HG03066 (cell line): Measurements from ENCODE around the gene GULP1.

Experiments used
- ATAC-seq: cut with Tn5 transposase; IDR thresholded peaks from one replicate; pipeline ENCODE4 v1.9.1; 2021; ENCODE audit warnings: low read depth; ENCODE audit not compliant: unreplicated experiment

GULP1 gene

DNA sequence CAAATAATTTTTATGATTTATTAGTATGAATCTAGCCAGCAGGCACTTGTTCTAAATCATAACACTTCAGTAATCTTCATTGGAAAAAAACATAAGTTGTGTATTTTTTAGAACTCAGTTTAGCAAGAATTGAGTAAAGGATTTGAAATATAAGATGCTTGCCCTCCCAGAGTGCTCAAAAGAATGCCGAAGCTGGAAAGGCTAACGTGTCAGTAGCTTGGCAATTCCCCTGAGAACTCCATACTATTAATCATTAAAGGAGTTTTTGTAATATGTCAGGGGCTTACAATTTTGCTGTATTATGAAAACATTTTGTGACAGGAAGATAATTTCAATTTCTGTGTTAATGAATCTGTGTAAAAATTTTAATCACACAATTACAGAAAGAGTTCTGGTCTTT, 122.7 kb downstream of the GULP1 start:
- ATAC-seq: no peak

- ATAC-seq: no peak
These were observed 123.4 kb downstream of the GULP1 start for GRCh38 chr2:188414869-188415753.

- ATAC-seq: no peak
These were observed 124.0 kb downstream of the GULP1 start for GRCh38 chr2:188415754-188416083.

DNA sequence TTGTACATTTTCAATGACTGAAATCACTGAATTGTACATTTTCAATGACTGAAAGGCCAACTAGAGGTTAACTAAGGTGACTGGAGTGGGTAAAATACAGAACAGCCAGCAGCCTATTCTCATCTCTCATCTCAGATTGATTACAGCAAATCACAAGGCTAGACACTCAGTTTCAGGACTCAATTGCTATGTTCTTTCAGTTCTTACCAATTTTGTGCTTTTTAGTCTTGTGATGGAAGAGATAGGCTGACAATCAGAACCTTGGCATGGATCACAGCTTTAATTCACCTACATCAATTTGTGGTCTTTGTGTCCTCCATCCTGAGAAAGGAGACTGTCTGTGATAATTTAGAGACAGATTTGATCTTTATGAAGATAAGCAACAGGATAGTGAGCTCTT, 124.7 kb downstream of the GULP1 start:
- ATAC-seq: no peak

DNA sequence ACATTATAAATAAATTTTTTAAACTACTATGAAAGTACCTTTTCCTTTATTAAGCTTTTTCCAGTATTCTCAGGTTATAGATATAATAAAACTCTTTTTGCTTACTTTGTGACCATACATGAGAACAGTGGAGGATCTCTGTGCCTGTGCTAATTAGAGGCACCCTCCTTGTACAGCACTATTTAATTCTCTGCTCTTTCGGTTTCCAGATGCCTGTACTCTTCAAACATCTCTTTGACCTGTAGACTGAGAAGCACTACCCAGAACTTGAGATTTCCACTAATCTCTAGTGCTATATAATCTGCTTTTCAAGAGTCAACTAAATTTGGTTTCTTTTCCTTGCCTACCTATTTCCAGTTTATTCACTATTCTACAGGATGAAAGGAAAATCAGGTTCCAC, 131.1 kb downstream of the GULP1 start:
- ATAC-seq: no peak

- no peak for ATAC-seq
These were observed 133.6 kb downstream of the GULP1 start for GRCh38 chr2:188425266-188425665.

GRCh38 chr2:188426121-188426520, 134.4 kb downstream of the GULP1 start:
- no peak for ATAC-seq

DNA sequence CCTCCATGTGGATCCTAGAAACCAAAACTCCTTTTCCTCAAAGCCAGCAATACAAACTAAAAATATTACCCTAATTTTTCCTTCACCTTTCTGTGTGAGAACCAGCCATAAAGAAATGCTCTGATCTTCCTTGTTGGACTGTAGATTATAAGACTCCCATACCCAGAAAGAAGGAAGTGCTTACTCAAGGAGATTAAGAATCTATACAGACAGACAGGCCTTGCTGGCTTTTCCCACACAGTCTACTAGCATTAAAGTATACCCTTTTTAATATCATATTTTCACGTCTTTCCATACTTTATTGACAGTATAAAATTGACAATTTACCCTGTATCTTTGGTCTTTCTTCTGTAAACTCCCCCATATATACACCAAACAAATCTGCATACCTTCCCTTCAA, 139.0 kb downstream of the GULP1 start:
- no peak for ATAC-seq

DNA sequence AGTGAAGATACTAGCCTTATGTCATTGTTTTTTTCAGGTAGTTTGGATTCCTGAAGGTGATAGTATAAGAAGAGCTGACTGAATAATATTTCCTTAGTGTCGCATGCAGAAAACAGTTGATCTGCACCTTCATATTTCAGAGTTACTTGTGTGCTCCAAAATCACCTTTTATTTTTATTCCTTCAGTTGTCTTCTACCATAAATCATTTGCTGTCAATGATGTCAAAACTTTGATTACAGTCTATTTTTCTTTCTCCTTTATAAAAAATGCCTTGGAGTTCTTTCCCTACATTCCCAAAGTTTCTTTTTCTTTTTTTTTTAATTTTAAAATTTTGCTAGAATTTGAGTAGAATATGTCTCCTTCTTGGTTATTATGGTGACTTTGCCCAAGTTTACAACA, 142.3 kb downstream of the GULP1 start:
- no peak for ATAC-seq

- ATAC-seq: no peak
These were observed 143.4 kb downstream of the GULP1 start for GRCh38 chr2:188435115-188435514.

DNA sequence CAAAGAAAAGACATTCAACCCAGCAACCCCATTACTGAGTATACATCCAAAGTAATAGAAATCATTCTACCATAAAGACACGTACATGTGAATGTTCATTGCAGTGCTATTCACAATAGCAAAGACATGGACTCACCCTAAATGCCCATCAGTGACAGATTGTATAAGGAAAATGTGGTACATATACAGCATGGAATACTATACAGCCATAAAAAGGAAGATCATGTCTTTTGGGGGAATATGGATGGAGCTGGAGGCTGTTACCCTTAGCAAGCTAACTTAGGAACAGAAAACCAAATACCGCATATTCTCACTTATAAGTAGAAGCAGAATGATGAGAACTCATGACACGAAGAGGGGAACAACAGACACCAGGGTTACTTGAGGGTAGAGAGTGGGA, 145.9 kb downstream of the GULP1 start:
- no peak for ATAC-seq

DNA sequence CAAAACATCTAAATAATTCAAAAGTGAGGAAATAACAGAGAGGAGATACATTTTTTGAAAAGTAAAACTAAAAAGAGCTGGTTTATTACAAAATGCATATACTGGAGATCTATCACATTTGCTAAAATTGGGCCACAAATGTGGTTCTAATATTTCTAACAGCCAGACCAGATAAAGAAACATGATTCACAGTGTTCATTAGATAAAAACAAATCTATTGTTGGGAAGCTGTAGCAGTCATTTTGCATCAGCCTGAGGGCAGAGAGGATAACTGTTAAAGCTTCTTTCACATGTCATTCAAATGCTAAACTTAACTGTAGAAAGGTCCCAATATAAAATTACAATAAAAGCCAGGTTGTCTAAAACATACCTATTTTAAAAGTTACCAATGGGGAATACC, 148.3 kb downstream of the GULP1 start:
- ATAC-seq: no peak

- no peak for ATAC-seq
These were observed 149.2 kb downstream of the GULP1 start for GRCh38 chr2:188440849-188441248.

DNA sequence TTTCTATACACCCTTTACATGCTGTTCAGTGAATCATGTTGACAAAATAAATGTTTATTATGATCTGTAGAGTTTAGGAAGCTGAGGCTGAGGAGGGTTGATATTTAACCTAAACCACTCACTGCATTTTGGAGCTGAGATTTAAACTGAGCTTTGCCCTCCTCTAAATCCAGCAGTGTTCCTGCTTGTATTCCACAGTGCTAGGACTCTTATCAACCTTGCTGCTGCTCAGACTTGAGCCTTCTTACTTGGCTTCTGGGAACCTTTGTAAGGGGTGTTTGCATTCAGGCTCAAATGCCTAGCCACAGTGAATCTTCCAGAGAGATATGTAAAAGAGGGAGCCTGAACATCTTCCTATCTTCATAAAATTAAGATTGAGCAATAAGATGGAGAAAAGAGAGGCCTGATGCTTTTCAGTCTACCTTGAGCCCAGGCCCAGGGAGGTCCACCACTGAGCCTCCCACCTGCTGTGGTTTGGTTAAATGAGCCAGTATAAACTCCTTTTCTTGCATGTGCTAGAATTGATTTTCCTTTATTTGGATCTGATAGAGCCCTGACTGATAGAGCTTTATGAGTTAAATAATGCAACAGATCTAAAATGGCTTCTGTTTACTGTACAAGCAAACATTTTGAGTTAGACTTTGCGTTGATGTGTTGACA, 149.7 kb downstream of the GULP1 start:
- no peak for ATAC-seq

GRCh38 chr2:188443207-188443606, 151.5 kb downstream of the GULP1 start:
- ATAC-seq: no peak

- ATAC-seq: no peak
These were observed 152.6 kb downstream of the GULP1 start for GRCh38 chr2:188444106-188444835.

GRCh38 chr2:188449561-188449960, 157.9 kb downstream of the GULP1 start:
- ATAC-seq: no peak

GRCh38 chr2:188449971-188450370, 158.3 kb downstream of the GULP1 start:
- ATAC-seq: no peak

- ATAC-seq: no peak
These were observed 159.2 kb downstream of the GULP1 start for GRCh38 chr2:188450732-188451483.

DNA sequence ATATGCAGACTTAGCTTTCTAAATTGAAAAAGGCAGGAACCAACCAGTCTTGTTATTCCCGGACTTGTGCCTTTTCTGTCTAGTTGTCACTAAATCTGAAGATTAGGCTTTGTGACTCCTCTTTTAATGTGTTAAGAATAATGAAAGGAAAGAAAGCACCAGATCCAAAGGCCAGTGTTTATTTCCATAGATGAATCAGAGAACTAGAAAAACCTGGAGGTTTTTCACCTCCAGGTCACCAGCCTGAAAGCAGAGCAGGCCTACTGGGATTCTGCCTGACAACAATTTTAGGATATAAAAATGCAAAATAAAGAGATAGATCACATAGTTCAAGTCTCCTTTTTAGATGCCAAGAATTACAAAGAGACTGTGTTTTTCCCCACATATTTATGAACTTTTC, 160.4 kb downstream of the GULP1 start:
- no peak for ATAC-seq
